Activated CD8-positive, alpha-beta memory T cell treated with anti-CD3 and anti-CD28 coated beads, Interleukin-2, amount 50 U/mL, for 1 hour (primary cell): Measurements from ENCODE around the gene KIF22.
A peak's percentile ranks its signal among the peaks of the same experiment; 100 is the strongest.

Experiments
- DNase-seq: peaks from one replicate; pipeline ENCODE4 v3.0.0-alpha.2; 2020; ENCODE audit errors: extremely low read depth

The KIF22 gene

DNA sequence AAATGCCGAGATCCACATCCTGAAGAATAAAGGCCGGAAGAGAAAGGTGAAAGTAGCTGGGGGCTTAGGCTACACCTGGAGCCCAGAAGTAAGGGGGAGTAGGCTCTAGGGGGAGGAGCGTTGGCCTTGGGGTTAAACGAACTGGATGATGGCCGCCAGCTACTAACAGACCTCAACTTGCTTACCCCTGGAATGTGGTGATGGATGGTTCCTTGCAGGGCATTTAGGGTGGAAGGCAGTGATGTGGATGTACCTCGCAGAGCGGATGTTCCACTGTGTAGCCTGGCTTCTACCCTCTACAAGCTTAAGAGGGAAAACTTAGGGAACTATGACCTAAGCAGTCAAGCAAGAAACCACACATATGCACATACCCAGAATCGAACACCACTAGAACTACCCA, 13.5 kb downstream of the KIF22 start:
- DNase-seq, result no peak

GRCh38 chr16:29804455-29805231, 14.1 kb downstream of the KIF22 start:
- DNase-seq, result no peak

GRCh38 chr16:29805232-29806098, 14.9 kb downstream of the KIF22 start:
- DNase-seq, result peak; percentile 95

DNA sequence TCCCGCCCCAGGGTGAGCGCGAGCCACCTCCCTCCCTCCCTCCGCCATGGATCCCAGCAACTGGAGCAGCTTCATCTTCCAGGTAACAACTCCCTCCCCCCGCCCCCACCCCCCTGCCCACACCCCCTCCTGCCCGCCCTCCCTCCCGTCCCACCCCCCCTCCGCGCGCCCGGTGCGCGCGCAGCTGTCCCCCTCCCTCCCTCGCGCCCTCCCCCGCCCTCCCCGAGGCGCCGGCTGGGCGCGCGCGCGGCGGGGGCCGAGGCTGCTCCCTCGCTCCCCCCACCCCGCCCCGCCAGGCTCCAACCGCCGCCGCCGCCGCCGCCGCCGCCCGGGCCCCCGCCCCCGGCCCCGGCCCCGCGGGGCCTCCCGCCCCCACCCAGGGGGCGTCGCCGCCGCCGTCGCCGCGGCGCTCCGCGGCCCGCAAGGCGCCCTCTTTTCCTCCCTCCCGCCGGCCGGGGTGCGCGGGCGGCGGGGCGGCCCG, 15.6 kb downstream of the KIF22 start, which contains the start of gene MAZ:
Gene MAZ, plus strand, starts transcription at position 431 of the 481 bp plus-strand sequence. CDS start 173 bp downstream, outside the sequence.
- DNase-seq, result no peak

GRCh38 chr16:29806641-29807425, 16.3 kb downstream of the KIF22 start:
- no peak for DNase-seq

DNA sequence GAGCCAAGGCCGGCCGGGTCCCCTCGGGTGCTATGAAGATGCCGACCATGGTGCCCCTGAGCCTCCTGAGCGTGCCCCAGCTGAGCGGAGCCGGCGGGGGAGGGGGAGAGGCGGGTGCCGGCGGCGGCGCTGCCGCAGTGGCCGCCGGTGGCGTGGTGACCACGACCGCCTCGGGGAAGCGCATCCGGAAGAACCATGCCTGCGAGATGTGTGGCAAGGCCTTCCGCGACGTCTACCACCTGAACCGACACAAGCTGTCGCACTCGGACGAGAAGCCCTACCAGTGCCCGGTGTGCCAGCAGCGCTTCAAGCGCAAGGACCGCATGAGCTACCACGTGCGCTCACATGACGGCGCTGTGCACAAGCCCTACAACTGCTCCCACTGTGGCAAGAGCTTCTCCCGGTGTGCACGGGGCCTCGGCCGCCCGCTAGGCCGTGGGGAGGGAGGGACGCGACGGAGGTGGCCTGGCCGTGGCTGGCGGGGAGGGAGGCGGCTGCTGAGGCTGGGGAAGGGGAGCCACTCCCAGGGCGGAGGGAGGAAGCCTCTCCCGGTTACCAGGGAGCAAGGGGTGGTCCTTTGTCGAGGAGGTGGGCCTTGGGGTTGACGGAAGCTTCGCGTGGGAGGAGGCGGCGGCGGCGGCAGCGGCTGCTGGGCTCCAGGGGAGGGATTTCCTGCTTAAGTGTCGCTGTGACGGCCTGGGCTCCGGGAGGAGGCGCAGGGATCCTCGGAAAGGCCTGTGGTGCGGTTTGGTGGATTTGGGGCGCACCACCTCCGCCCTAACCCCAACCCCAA, 17.1 kb downstream of the KIF22 start:
- DNase-seq, result peak; percentile 78

GRCh38 chr16:29808219-29808900, 17.8 kb downstream of the KIF22 start:
- DNase-seq, result no peak

DNA sequence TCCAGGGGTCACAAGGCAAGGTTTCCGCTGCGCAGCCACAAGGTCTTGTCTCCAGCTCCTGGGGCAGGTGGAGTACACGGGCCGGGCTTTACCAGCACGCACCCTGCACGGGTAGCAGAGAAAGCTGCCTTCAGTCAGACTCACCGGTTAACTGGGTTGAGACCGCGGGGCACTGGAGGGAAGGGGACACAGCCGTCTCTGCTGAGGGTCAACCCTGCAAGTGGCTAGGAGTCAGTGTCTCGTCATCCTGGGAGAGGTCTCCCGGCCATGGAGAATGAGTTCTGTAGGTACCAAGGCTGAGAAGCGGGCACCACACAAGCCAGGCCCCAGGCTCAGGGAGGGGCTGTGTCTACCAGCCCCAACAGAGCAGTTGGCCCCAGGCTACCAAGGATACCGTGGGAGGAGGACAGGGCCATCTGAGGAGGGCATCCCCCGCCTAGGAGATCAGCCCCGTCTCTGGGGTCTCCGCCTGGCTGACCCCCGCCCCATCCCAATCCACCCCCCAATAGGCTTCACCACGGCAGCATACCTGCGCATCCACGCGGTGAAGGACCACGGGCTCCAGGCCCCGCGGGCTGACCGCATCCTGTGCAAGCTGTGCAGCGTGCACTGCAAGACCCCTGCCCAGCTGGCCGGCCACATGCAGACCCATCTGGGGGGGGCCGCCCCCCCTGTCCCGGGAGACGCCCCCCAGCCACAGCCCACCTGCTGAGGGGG, 18.6 kb downstream of the KIF22 start:
- DNase-seq, result no peak

DNA sequence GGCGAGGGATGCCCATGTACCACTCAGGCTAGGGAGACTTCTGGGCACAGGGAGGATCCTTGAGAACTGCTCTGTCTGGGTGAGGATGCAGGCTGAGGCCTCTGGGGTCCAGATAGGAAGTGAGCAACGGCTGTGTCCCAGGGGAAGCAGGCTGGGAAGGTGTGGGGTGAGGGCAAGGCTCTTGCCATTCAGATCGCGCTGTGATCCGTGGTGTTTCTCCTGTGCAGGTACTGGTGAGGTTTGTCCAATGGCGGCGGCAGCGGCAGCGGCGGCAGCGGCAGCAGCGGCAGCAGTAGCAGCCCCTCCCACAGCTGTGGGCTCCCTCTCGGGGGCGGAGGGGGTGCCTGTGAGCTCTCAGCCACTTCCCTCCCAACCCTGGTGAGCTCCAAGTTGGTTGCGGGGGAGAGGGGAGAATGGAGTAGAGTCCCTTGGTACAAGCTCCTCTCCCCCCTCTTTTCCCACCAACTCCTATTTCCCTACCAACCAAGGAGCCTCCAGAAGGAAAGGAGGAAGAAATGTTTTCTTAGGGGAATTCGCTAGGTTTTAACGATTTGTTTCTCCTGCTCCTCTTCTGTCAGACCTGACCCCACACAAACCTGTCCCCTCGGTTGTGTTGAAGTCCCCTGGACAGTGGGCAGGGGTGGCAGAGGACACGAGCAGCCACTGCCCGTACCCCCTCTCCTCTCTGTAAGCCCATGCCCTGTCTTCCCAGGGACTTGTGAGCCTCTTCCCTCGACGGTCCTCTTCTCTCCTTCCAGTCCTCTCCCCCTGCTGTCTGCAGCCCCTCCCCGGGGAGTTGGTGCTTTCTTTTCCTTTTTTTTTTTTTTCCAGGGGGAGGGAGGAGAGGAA, 19.5 kb downstream of the KIF22 start:
- DNase-seq, result no peak

- no peak for DNase-seq
Measured at GRCh38 chr16:29810699-29811169, 20.2 kb downstream of the KIF22 start.

DNA sequence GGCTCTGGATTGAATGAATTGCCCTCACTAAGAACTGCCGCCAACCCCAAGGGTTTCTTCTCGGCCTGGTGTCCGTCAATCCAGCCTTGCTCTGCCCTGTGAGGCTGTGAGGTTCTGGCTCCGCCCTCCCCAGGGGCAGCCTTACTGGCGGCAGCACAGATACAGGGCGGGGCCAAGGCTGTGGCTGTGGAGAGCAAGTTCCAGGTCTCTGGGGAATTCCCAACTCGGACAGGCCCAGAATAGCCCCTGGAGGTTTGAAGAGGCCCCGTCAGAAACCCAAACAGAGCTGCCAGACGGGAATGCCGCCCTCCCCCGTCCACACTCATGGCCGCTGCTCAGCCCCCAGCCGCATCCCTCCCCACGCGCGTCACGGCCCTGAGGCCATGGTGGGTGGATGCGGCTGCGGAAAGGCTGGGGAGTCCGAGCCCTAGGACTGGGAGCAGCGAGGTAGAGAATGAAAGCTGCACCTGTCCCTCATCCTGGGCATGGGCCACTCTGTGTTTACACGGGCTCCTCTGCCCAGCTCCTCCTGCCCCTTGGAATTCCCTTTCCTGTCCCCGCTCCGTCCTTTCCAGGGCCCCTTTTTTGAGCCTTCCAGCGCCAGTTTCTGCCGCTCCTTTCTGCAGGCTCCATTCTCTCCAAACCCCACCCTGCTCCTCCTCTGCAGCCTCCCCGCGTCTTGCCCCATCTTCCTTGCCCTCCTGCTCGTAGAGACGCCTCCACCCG, 20.8 kb downstream of the KIF22 start:
- no peak for DNase-seq

- no peak for DNase-seq
Measured at GRCh38 chr16:29811896-29812665, 21.5 kb downstream of the KIF22 start, which contains the start of gene PRRT2. Gene PRRT2, plus strand, starts transcription at chr16:29812193. Its CDS starts 862 bp downstream, at chr16:29813055.

GRCh38 chr16:29812754-29813643, 22.4 kb downstream of the KIF22 start:
- no peak for DNase-seq

GRCh38 chr16:29813644-29814562, 23.4 kb downstream of the KIF22 start:
- no peak for DNase-seq

GRCh38 chr16:29814592-29814991, 24.0 kb downstream of the KIF22 start:
- no peak for DNase-seq
